HepG2 (cell line): Measurements from ENCODE around the gene MROH2A. TPM values are rescaled to one million over a fixed set of nuclear protein-coding genes. Genes with fewer than 3 reads are reported as not detected.
A peak's percentile ranks its signal among the peaks of the same experiment; 100 is the strongest.

Source experiments
- ARID4A ChIP-seq: sonication (generic); formaldehyde crosslinking; IDR thresholded peaks from 2 replicates; pipeline ENCODE4 v1.5.0; 2020; ENCODE audit warnings: mild to moderate bottlenecking, missing genetic modification reagents, borderline replicate concordance
- ATRX ChIP-seq: sonication (generic); formaldehyde crosslinking; IDR thresholded peaks from 2 replicates; pipeline ENCODE4 v1.4.0; 2020; ENCODE audit warnings: missing genetic modification reagents, borderline replicate concordance
- ELF1 ChIP-seq: sonication (generic); formaldehyde crosslinking; IDR thresholded peaks from 2 replicates; pipeline ENCODE4 v1.4.0; 2020; ENCODE audit warnings: missing genetic modification reagents
- FOXO1 ChIP-seq: sonication (generic); formaldehyde crosslinking; IDR thresholded peaks from 2 replicates; pipeline ENCODE4 v1.4.0; 2020; ENCODE audit warnings: missing genetic modification reagents
- KIAA2018 ChIP-seq: sonication (generic); formaldehyde crosslinking; IDR thresholded peaks from 2 replicates; pipeline ENCODE4 v1.5.0; 2020; ENCODE audit warnings: mild to moderate bottlenecking, missing genetic modification reagents, borderline replicate concordance
- NR2F1 ChIP-seq, 2 experiments: fragments of 450-650 bp in 1 of 2; formaldehyde crosslinking in 1 of 2; IDR thresholded peaks; 2 replicates each; pipeline versions ENCODE4 v1.5.0 to v1.6.1; 2016 to 2020; ENCODE audit warnings: mild to moderate bottlenecking in 1 of 2, missing compliant biosample characterization in 1 of 2, missing genetic modification reagents in 1 of 2, moderate library complexity in 1 of 2
- TFDP1 ChIP-seq: IDR thresholded peaks from 2 replicates; pipeline ENCODE4 v1.6.1; 2016; ENCODE audit warnings: missing compliant biosample characterization, missing genetic modification reagents, borderline replicate concordance
- ZBTB46 ChIP-seq: sonication (generic); formaldehyde crosslinking; IDR thresholded peaks from 2 replicates; pipeline ENCODE4 v1.4.0; 2020; ENCODE audit warnings: mild to moderate bottlenecking, missing genetic modification reagents, borderline replicate concordance
- ZNF10 ChIP-seq: sonication (generic); formaldehyde crosslinking; IDR thresholded peaks from 2 replicates; pipeline ENCODE4 v1.4.0; 2020; ENCODE audit warnings: mild to moderate bottlenecking, low read depth, missing genetic modification reagents, borderline replicate concordance
- ZNF343 ChIP-seq: sonication (generic); formaldehyde crosslinking; IDR thresholded peaks from 2 replicates; pipeline ENCODE4 v1.4.0; 2020; ENCODE audit warnings: mild to moderate bottlenecking, missing genetic modification reagents
- ZNF577 ChIP-seq: sonication (generic); formaldehyde crosslinking; IDR thresholded peaks from 2 replicates; pipeline ENCODE4 v1.4.0; 2020; ENCODE audit warnings: mild to moderate bottlenecking, low read depth, missing genetic modification reagents, borderline replicate concordance
- ZNF605 ChIP-seq: sonication (generic); formaldehyde crosslinking; IDR thresholded peaks from 2 replicates; pipeline ENCODE4 v1.8.0; 2022; ENCODE audit warnings: mild to moderate bottlenecking, missing genetic modification reagents
- ZNF629 ChIP-seq: sonication (generic); formaldehyde crosslinking; conservative IDR thresholded peaks from 2 replicates; pipeline ENCODE4 v1.5.0; 2020; ENCODE audit warnings: missing genetic modification reagents
- polyA plus RNA-seq, 8 experiments: library from polyadenylated mRNA; depleted of rRNA in 3 of 8; stranded (reverse) in 7 of 8; unstranded in 1 of 8; fragments of >200 nt; fragmentation: Illumina TruSeq in 4 of 8; extraction: Trizol in 4 of 8; gene quantifications; 2 replicates each; pipeline versions ENCODE4 v1.2.1 to v1.2.3, GENCODE V29; 2011 to 2016; ENCODE audit warnings: low read depth in 4 of 8, missing spikeins in 1 of 8, mixed read lengths in 1 of 8; ENCODE audit not compliant: insufficient read depth in 1 of 8
- total RNA-seq, 5 experiments: library from RNA; depleted of rRNA; stranded (reverse); fragments of >200 nt; fragmentation: Illumina TruSeq; extraction: Trizol; gene quantifications; 2 replicates each; pipeline ENCODE4 v1.2.3, GENCODE V29; 2016; ENCODE audit warnings: low read depth in 1 of 5

Gene MROH2A
- total and polyA plus RNA-seq, 2 of the 13 experiments (the other 11 are each of a cell fraction or from before 2014, with no cell fraction given), result 0.03 to 0.04 TPM

GRCh38 chr2:233817995-233818638, 40.0 kb downstream of the MROH2A start (continued):
- TF ChIP-seq ATRX (CRISPR knock-in tag) (no peak), ZNF605 (no peak), ZNF343 (no peak), ZBTB46 (no peak), NR2F1 (CRISPR knock-in tag; IDR thresholded peaks at IDR 0.05) (no peak), FOXO1 (CRISPR knock-in tag) (no peak), ZNF629 (CRISPR knock-in tag) (no peak), ZNF577 (no peak), TFDP1 (CRISPR knock-in tag) (no peak), ZNF10 (CRISPR knock-in tag) (no peak), KIAA2018 (no peak), ELF1 (CRISPR knock-in tag) (no peak), ARID4A (CRISPR knock-in tag) (0 out of 2 replicates have a peak, but pooled peaks have one; percentile 6)
